Upper lobe of left lung (tissue), 4 donors: Measurements from ENCODE around the gene RIPOR2.

Experiments used
- CTCF ChIP-seq, 6 experiments: fragments of 450-650 bp in 4 of 6; fragments of 200-600 bp in 2 of 6; sonication (generic) in 2 of 6; IDR thresholded peaks; one replicate each; pipeline ENCODE4 v1.5.1; 2016 to 2019; ENCODE audit warnings: antibody characterized with exemption in 6 of 6
- POLR2A ChIP-seq, 4 donors: fragments of 450-650 bp; IDR thresholded peaks; one replicate each; pipeline ENCODE4 v1.5.1; 2016 to 2017; ENCODE audit warnings: antibody characterized with exemption in 4 of 4, mild to moderate bottlenecking in 2 of 4
- POLR2AphosphoS5 ChIP-seq, 2 donors: sonication (generic); formaldehyde crosslinking; IDR thresholded peaks; one replicate each; pipeline ENCODE4 v1.5.1; 2017; ENCODE audit warnings: antibody characterized with exemption in 2 of 2

GRCh38 chr6:24849713-24850112 lies 86.0 kb downstream of the RIPOR2 start:
- no peak for TF ChIP-seq CTCF (IDR thresholded peaks at IDR 0.05)
- no peak for TF ChIP-seq POLR2AphosphoS5 (IDR thresholded peaks at IDR 0.05)
- no peak for TF ChIP-seq POLR2A (IDR thresholded peaks at IDR 0.05)
